ENCODE results near the gene GLIS1. TPM values are rescaled to one million over a fixed set of nuclear protein-coding genes. Genes with fewer than 3 reads are reported as not detected.

Gene GLIS1
- total and polyA plus RNA-seq, 2 experiments from 2014 or later: 0.22 to 0.61 TPM

- Histone ChIP-seq H3F3A (ENCODE audit: insufficient read depth) (no peaks in the 10 kb centered on the region), H3K27me3 (replicated peaks; ENCODE audit: insufficient read depth) (peaks cover 5% of the 10 kb centered on the region; the same call in 1 of the 2 replicates), H3K36me3 (ENCODE audit: low read depth) (no peaks in the 10 kb centered on the region), H3K4me2 (ENCODE audit: unreplicated experiment) (no peak overlapping the region), H3K27ac (no peak overlapping the region), H3K79me2 (ENCODE audit: insufficient read depth) (no peaks in the 10 kb centered on the region), H3K9me3 (ENCODE audit: low read depth) (no peaks in the 10 kb centered on the region), H3K9me2 (ENCODE audit: insufficient read depth) (no peaks in the 10 kb centered on the region), H3K4me3 (no peak overlapping the region), H3K9ac (no peak overlapping the region), H4K20me1 (ENCODE audit: insufficient read depth) (no peaks in the 10 kb centered on the region), H3K4me1 (ENCODE audit: insufficient read depth) (no peaks in the 10 kb centered on the region), H2AFZ (no peak overlapping the region)
- in situ Hi-C loops (cut with MboI): no loop called here
- 83 to 86% methylated on average over 9 of the region's 9 CpGs for WGBS, 2 experiments (ENCODE audit: low coverage in 1 of 2, low lambda C conversion rate in 2 of 2, missing lambda C conversion rate in 2 of 2)
- TF ChIP-seq EZH2phosphoT487 (IDR thresholded peaks at IDR 0.05; ENCODE audit: insufficient read depth, low read depth): no peak
- no peak for TF ChIP-seq EZH2 (IDR thresholded peaks at IDR 0.05; ENCODE audit: insufficient read depth, poor library complexity, severe bottlenecking)
- no peak for DNase-seq
These were observed 158.1 kb downstream of the GLIS1 start for GRCh38 chr1:53580739-53581475.

GRCh38 chr1:53580009-53580400, 159.0 kb downstream of the GLIS1 start:
- H3K4me1 ChIP-seq (ENCODE audit: insufficient read depth): no peaks in the 10 kb centered on the region
- H2AFZ ChIP-seq: no peak overlapping the region
- no peaks in the 10 kb centered on the region for H3K9me3 ChIP-seq (ENCODE audit: low read depth)
- no peak overlapping the region for H3K4me2 ChIP-seq (ENCODE audit: unreplicated experiment)
- DNase-seq: no peak
- H3K36me3 ChIP-seq (ENCODE audit: low read depth): no peaks in the 10 kb centered on the region
- H3K4me3 ChIP-seq: no peak overlapping the region
- no peak for TF ChIP-seq EZH2phosphoT487 (IDR thresholded peaks at IDR 0.05; ENCODE audit: insufficient read depth, low read depth)
- no peak for TF ChIP-seq EZH2 (IDR thresholded peaks at IDR 0.05; ENCODE audit: insufficient read depth, poor library complexity, severe bottlenecking)
- no peaks in the 10 kb centered on the region for H3K9me2 ChIP-seq (ENCODE audit: insufficient read depth)
- no peaks in the 10 kb centered on the region for H3K79me2 ChIP-seq (ENCODE audit: insufficient read depth)
- H3K9ac ChIP-seq: no peak overlapping the region
- H3K27me3 ChIP-seq (replicated peaks; ENCODE audit: insufficient read depth): peaks cover 2% of the 10 kb centered on the region; the same call in 1 of the 2 replicates
- H3K27ac ChIP-seq: no peak overlapping the region
- in situ Hi-C loops (cut with MboI): no loop called here
- H4K20me1 ChIP-seq (ENCODE audit: insufficient read depth): no peaks in the 10 kb centered on the region
- H3F3A ChIP-seq (ENCODE audit: insufficient read depth): no peaks in the 10 kb centered on the region
- WGBS, 2 experiments (ENCODE audit: low coverage in 1 of 2, low lambda C conversion rate in 2 of 2, missing lambda C conversion rate in 2 of 2): 83 to 90% methylated on average over 4 of the region's 4 CpGs

- H3F3A ChIP-seq (ENCODE audit: insufficient read depth): no peaks in the 10 kb centered on the region
- no peak overlapping the region for H3K4me3 ChIP-seq
- H3K9ac ChIP-seq: no peak overlapping the region
- no peaks in the 10 kb centered on the region for H3K27me3 ChIP-seq (replicated peaks; ENCODE audit: insufficient read depth)
- WGBS, 2 experiments (ENCODE audit: low coverage in 1 of 2, low lambda C conversion rate in 2 of 2, missing lambda C conversion rate in 2 of 2): 76 to 80% methylated on average over 13 to 16 of the region's 16 CpGs
- H3K79me2 ChIP-seq (ENCODE audit: insufficient read depth): no peaks in the 10 kb centered on the region
- no peaks in the 10 kb centered on the region for H3K36me3 ChIP-seq (ENCODE audit: low read depth)
- no peaks in the 10 kb centered on the region for H4K20me1 ChIP-seq (ENCODE audit: insufficient read depth)
- no peaks in the 10 kb centered on the region for H3K9me3 ChIP-seq (ENCODE audit: low read depth)
- H3K4me1 ChIP-seq (ENCODE audit: insufficient read depth): no peaks in the 10 kb centered on the region
- H3K27ac ChIP-seq: no peak overlapping the region
- in situ Hi-C loops (cut with MboI): no loop called here
- no peak for DNase-seq
- H2AFZ ChIP-seq: no peak overlapping the region
- no peaks in the 10 kb centered on the region for H3K9me2 ChIP-seq (ENCODE audit: insufficient read depth)
- no peak for TF ChIP-seq EZH2phosphoT487 (IDR thresholded peaks at IDR 0.05; ENCODE audit: insufficient read depth, low read depth)
- no peak for TF ChIP-seq EZH2 (IDR thresholded peaks at IDR 0.05; ENCODE audit: insufficient read depth, poor library complexity, severe bottlenecking)
- H3K4me2 ChIP-seq (ENCODE audit: unreplicated experiment): no peak overlapping the region
These were observed 159.5 kb downstream of the GLIS1 start for GRCh38 chr1:53579221-53580008.

GRCh38 chr1:53578358-53578757, 160.6 kb downstream of the GLIS1 start:
- no peak for TF ChIP-seq EZH2phosphoT487 (IDR thresholded peaks at IDR 0.05; ENCODE audit: insufficient read depth, low read depth)
- no peak for TF ChIP-seq EZH2 (IDR thresholded peaks at IDR 0.05; ENCODE audit: insufficient read depth, poor library complexity, severe bottlenecking)
- no peaks in the 10 kb centered on the region for H4K20me1 ChIP-seq (ENCODE audit: insufficient read depth)
- no peaks in the 10 kb centered on the region for H3F3A ChIP-seq (ENCODE audit: insufficient read depth)
- H3K36me3 ChIP-seq (ENCODE audit: low read depth): no peaks in the 10 kb centered on the region
- H3K27ac ChIP-seq: no peak overlapping the region
- H3K4me3 ChIP-seq: no peak overlapping the region
- H3K4me2 ChIP-seq (ENCODE audit: unreplicated experiment): no peak overlapping the region
- no peaks in the 10 kb centered on the region for H3K9me2 ChIP-seq (ENCODE audit: insufficient read depth)
- in situ Hi-C loops (cut with MboI): no loop called here
- no peak overlapping the region for H3K9ac ChIP-seq
- no peaks in the 10 kb centered on the region for H3K27me3 ChIP-seq (replicated peaks; ENCODE audit: insufficient read depth)
- no peaks in the 10 kb centered on the region for H3K4me1 ChIP-seq (ENCODE audit: insufficient read depth)
- no peak for DNase-seq
- H2AFZ ChIP-seq: no peak overlapping the region
- no peaks in the 10 kb centered on the region for H3K79me2 ChIP-seq (ENCODE audit: insufficient read depth)
- WGBS, 2 experiments (ENCODE audit: low coverage in 1 of 2, low lambda C conversion rate in 2 of 2, missing lambda C conversion rate in 2 of 2): 75 to 84% methylated on average over 3 of the region's 3 CpGs
- H3K9me3 ChIP-seq (ENCODE audit: low read depth): no peaks in the 10 kb centered on the region

All from GM23248 (cell line).